GM12878 (cell line): ENCODE measurements around the gene FRK.

Experiments
- CTCF ChIP-seq, 3 experiments: IDR thresholded peaks in 2 of 3; conservative IDR thresholded peaks in 1 of 3; 2 replicates each; pipeline ENCODE4 v1.5.1; 2011; ENCODE audit warnings: low read depth in 3 of 3, low read length in 3 of 3, mild to moderate bottlenecking in 3 of 3, control low read depth in 2 of 3, moderate library complexity in 2 of 3, inconsistent platforms in 1 of 3, mixed read lengths in 1 of 3; ENCODE audit not compliant: control insufficient read depth in 2 of 3, insufficient read depth in 1 of 3; ENCODE audit errors: extremely low read depth in 1 of 3
- EGR1 ChIP-seq, 2 experiments: IDR thresholded peaks; 1 replicate in 1 of 2; 2 replicates in 1 of 2; pipeline ENCODE4 v1.6.1; 2011 to 2012; ENCODE audit warnings: low read depth in 2 of 2, low read length in 2 of 2, borderline replicate concordance in 1 of 2, mild to moderate bottlenecking in 1 of 2, moderate library complexity in 1 of 2
- EZH2 ChIP-seq: IDR thresholded peaks from 2 replicates; pipeline ENCODE4 v1.6.1; 2012; ENCODE audit warnings: low read depth, mild to moderate bottlenecking, control low read depth, inconsistent platforms, low read length, borderline replicate concordance; ENCODE audit not compliant: control insufficient read depth
- FOS ChIP-seq: IDR thresholded peaks from 3 replicates; pipeline ENCODE4 v1.6.1; 2011; ENCODE audit warnings: borderline replicate concordance; ENCODE audit not compliant: insufficient read length; ENCODE audit errors: extremely low read depth
- GABPA ChIP-seq: IDR thresholded peaks from 2 replicates; pipeline ENCODE4 v1.6.1; 2014; ENCODE audit warnings: antibody characterized with exemption, low read depth, mild to moderate bottlenecking, inconsistent platforms
- POLR2AphosphoS5 ChIP-seq: IDR thresholded peaks from 2 replicates; pipeline ENCODE4 v1.6.1; 2011; ENCODE audit warnings: mild to moderate bottlenecking, low read length, inconsistent platforms
- RAD21 ChIP-seq: IDR thresholded peaks from 2 replicates; pipeline ENCODE4 v1.6.1; 2011; ENCODE audit warnings: mild to moderate bottlenecking, low read depth, low read length, moderate library complexity; ENCODE audit not compliant: insufficient read depth
- RELA ChIP-seq: fragments of 450-650 bp; IDR thresholded peaks from 2 replicates; pipeline ENCODE4 v1.8.0; 2014; ENCODE audit warnings: borderline replicate concordance; ENCODE audit not compliant: partially characterized antibody
- REST ChIP-seq: IDR thresholded peaks from 2 replicates; pipeline ENCODE4 v1.6.1; 2012; ENCODE audit warnings: mild to moderate bottlenecking, low read depth, low read length
- TAF1 ChIP-seq: IDR thresholded peaks from 2 replicates; pipeline ENCODE4 v1.6.1; 2011; ENCODE audit warnings: mild to moderate bottlenecking, low read depth, low read length, borderline replicate concordance
- YY1 ChIP-seq: IDR thresholded peaks from 2 replicates; pipeline ENCODE4 v1.6.1; 2011; ENCODE audit warnings: low read depth, mild to moderate bottlenecking, low read length
- ZBTB33 ChIP-seq: fragments of 450-650 bp; IDR thresholded peaks from 2 replicates; pipeline ENCODE4 v1.6.1; 2017; ENCODE audit warnings: mild to moderate bottlenecking
- ZNF384 ChIP-seq: IDR thresholded peaks from 2 replicates; pipeline ENCODE4 v1.6.1; 2012; ENCODE audit warnings: low read depth, mild to moderate bottlenecking, low read length, improper control_type of control experiment, borderline replicate concordance

- TF ChIP-seq POLR2AphosphoS5 (no peak), ZNF384 (no peak), REST (no peak), CTCF (IDR thresholded peaks at IDR 0.05 in 2 of 3, conservative IDR thresholded peaks at IDR 0.05 in 1 of 3; ENCODE audit: control insufficient read depth in 2 of 3, extremely low read depth in 1 of 3, insufficient read depth in 1 of 3, low read depth in 3 of 3, low read length in 3 of 3) (no peak), YY1 (no peak), EZH2 (no peak), RAD21 (no peak), FOS (no peak), EGR1 (IDR thresholded peaks at IDR 0.05; ENCODE audit: borderline replicate concordance in 1 of 2, low read depth in 2 of 2, low read length in 2 of 2) (no peak), RELA (no peak), GABPA (no peak), ZBTB33 (no peak), TAF1 (no peak)
These were observed 78.2 kb downstream of the FRK start for GRCh38 chr6:115982453-115982852.
